GM12878 (cell line): ENCODE results near the gene ABI1. TPM values are rescaled to one million over a fixed set of nuclear protein-coding genes. Genes with fewer than 3 reads are reported as not detected.

Source experiments
- ATF2 ChIP-seq: IDR thresholded peaks from 2 replicates; pipeline ENCODE4 v1.6.1; 2012; ENCODE audit warnings: low read length, inconsistent platforms
- BCL11A ChIP-seq: IDR thresholded peaks from 2 replicates; pipeline ENCODE4 v1.6.1; 2011; ENCODE audit warnings: low read depth, low read length
- CBFB ChIP-seq: IDR thresholded peaks from 2 replicates; pipeline ENCODE4 v1.6.1; 2016; ENCODE audit warnings: antibody characterized with exemption, low read depth
- CBX5 ChIP-seq: sonication (generic); IDR thresholded peaks from 2 replicates; pipeline ENCODE4 v1.6.1; 2016; ENCODE audit warnings: low read depth, moderate library complexity, mild to moderate bottlenecking, inconsistent platforms
- CEBPZ ChIP-seq: fragments of 150-350 bp; IDR thresholded peaks from 2 replicates; pipeline ENCODE4 v1.6.1; 2016; ENCODE audit warnings: low read depth, low read length
- EED ChIP-seq: sonication (generic); IDR thresholded peaks from 2 replicates; pipeline ENCODE4 v1.6.1; 2016; ENCODE audit warnings: antibody characterized with exemption, low read depth
- ELK1 ChIP-seq: IDR thresholded peaks from 2 replicates; pipeline ENCODE4 v1.6.1; 2012; ENCODE audit warnings: low read depth, low read length, improper control_type of control experiment
- EP300 ChIP-seq, 2 experiments: fragments of 150-350 bp in 1 of 2; IDR thresholded peaks; 2 replicates each; pipeline ENCODE4 v1.6.1; 2011 to 2012; ENCODE audit warnings: low read depth in 2 of 2, low read length in 2 of 2, borderline replicate concordance in 1 of 2, improper control_type of control experiment in 1 of 2, inconsistent platforms in 1 of 2; ENCODE audit not compliant: control insufficient read depth in 1 of 2
- FOXK2 ChIP-seq: fragments of 450-650 bp; IDR thresholded peaks from 2 replicates; pipeline ENCODE4 v1.6.1; 2017; ENCODE audit warnings: mild to moderate bottlenecking, moderate library complexity
- IKZF1 ChIP-seq: fragments of 450-650 bp; conservative IDR thresholded peaks from 2 replicates; pipeline ENCODE4 v1.6.1; 2017; ENCODE audit warnings: antibody characterized with exemption, mild to moderate bottlenecking
- IRF3 ChIP-seq: fragments of 450-650 bp; IDR thresholded peaks from 2 replicates; pipeline ENCODE4 v1.6.1; 2014; ENCODE audit warnings: mild to moderate bottlenecking
- NR2C2 ChIP-seq: IDR thresholded peaks from 2 replicates; pipeline ENCODE4 v1.6.1; 2011; ENCODE audit warnings: borderline replicate concordance, low read depth; ENCODE audit not compliant: control insufficient read depth, insufficient read length
- NRF1 ChIP-seq: conservative IDR thresholded peaks from 2 replicates; pipeline ENCODE4 v1.6.1; 2011; ENCODE audit warnings: mild to moderate bottlenecking, low read depth, low read length, improper control_type of control experiment
- PRDM15 ChIP-seq: fragments of 450-650 bp; formaldehyde crosslinking; IDR thresholded peaks from 2 replicates; pipeline ENCODE4 v1.4.0; 2020; ENCODE audit warnings: mild to moderate bottlenecking, moderate library complexity
- RFX5 ChIP-seq: IDR thresholded peaks from 2 replicates; pipeline ENCODE4 v1.6.1; 2011; ENCODE audit warnings: low read depth, low read length, improper control_type of control experiment
- SKIL ChIP-seq: fragments of 450-650 bp; IDR thresholded peaks from 2 replicates; pipeline ENCODE4 v1.6.1; 2017; ENCODE audit warnings: mild to moderate bottlenecking, low read depth, inconsistent platforms; ENCODE audit not compliant: poor library complexity, severe bottlenecking
- TCF12 ChIP-seq: IDR thresholded peaks from 2 replicates; pipeline ENCODE4 v1.6.1; 2011; ENCODE audit warnings: low read depth, mild to moderate bottlenecking, low read length
- polyA plus RNA-seq, 11 experiments: library from polyadenylated mRNA; depleted of rRNA in 4 of 11; unstranded in 6 of 11; stranded (reverse) in 5 of 11; fragments of >200 nt; fragmentation: Nextera tagmentation in 4 of 11; fragmentation: Illumina TruSeq in 1 of 11; extraction: Ambion mirVana in 4 of 11; extraction: Trizol in 1 of 11; gene quantifications; 1 replicate in 1 of 11; 2 replicates in 10 of 11; pipeline versions ENCODE4 v1.2.1 to v1.2.3, GENCODE V29; 2011 to 2016; ENCODE audit warnings: inconsistent platforms in 2 of 11, missing spikeins in 2 of 11, low read depth in 1 of 11
- total RNA-seq, 4 experiments: library from RNA; depleted of rRNA in 3 of 4; stranded (reverse); fragments of >200 nt in 3 of 4; fragmentation: Illumina TruSeq in 1 of 4; extraction: Trizol in 1 of 4; gene quantifications; 2 replicates each; pipeline versions ENCODE4 v1.2.1 to v1.2.3, GENCODE V29; 2013 to 2021

Gene ABI1
- total and polyA plus RNA-seq, 10 of the 15 experiments (the other 5 are each of a cell fraction or from before 2014, with no cell fraction given), result 31.2 to 73.2 (median 50.7) TPM

GRCh38 chr10:26799342-26799741, 61.4 kb downstream of the ABI1 start (continued):
- TF ChIP-seq SKIL (peak; percentile 27), TCF12 (peak; percentile 74; the same call in 1 of the 2 replicates), EED (peak; percentile 54; the same call in 1 of the 2 replicates), CEBPZ (no peak), IKZF1 (no peak), FOXK2 (no peak), CBX5 (peak; percentile 70; the same call in 1 of the 2 replicates), NR2C2 (no peak), PRDM15 (CRISPR knock-in tag) (no peak), NRF1 (no peak), EP300 (IDR thresholded peaks at IDR 0.05; ENCODE audit: borderline replicate concordance in 1 of 2, control insufficient read depth in 1 of 2, low read depth in 2 of 2, low read length in 2 of 2) (peak in 1 of 2 experiments; percentile 43; a peak in 1 of 4 replicates), RFX5 (no peak), ELK1 (no peak), BCL11A (0 out of 2 replicates have a peak, but pooled peaks have one; percentile 18), ATF2 (peak; percentile 51; the same call in 1 of the 2 replicates), IRF3 (no peak), CBFB (no peak)
